ENCODE measurements around the gene ZNF587.
"Not testable (repeated sequence)": the region's sequence is repeated elsewhere in the genome, so short reads cannot be mapped to it uniquely, and the experiment has no call there.

Gene ZNF587

GRCh38 chr19:57849666-57850473, at the start of gene ZNF587:
TSS of gene ZNF587 (plus strand) at chr19:57849859. CDS start at chr19:57850039, 180 bp downstream.
- DNase-seq = peak; percentile 92

DNA sequence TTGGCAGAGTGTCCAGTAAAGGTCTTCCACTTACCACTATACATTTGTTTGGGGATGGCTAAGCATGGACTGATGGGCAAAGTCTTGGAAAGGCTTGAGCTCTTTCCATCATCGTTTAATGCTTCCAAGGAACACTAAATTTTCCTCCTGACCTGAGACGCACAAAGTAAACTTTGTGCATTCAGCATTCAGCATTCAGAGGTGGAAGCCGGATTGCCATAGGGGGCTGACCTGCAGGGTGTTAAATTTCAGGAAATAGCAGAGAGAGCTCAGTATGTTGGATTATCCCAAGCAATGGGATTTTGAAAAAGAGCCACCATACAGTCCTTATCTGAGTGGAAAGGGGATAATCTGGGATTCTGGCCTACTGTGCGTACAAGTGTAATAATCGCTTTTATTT, 49.0 kb upstream of the ZNF587 start:
- no peak for DNase-seq

DNA sequence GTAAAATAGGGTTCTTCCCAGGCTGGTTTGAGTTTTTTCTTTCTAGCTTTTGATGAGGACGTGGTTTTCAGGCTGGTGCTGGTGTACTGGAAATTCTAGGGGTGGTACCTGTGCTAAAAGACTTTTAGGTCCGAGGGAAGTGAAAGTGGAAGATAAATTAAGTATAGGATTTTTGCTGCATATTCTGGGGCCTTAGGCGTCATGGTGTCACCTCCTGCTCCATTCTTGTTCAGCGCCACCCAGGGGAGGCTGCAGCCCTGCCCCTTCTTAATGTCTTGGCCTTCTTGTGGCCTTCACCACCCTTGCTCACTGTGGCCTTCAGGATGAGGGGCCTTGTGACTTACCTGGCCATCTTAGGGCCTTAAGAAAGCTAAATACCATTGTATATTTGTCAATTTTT, 47.4 kb upstream of the ZNF587 start:
- DNase-seq = peak; percentile 40

GRCh38 chr19:57803265-57803593, 46.4 kb upstream of the ZNF587 start:
- DNase-seq = peak; percentile 19

GRCh38 chr19:57803594-57804325, 45.9 kb upstream of the ZNF587 start:
- DNase-seq = peak; percentile 59

DNA sequence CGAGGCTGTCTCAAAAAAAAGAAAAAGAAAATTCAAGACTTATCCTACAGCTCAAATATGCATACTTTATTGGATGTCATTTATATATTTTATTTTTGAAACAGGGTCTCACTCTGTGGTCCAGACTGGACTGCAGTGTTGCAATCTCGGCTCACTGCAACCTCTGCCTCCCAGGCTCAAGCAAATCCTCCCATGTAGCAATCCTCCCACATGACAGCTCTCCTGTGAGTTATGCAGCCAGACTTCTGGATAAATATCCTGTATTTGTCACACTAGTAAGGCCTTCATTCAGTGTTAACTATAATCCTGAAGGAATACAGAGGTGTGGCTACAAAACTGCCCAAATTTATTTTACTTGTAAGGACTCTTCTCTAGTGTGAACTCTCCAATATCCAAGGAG, 42.1 kb upstream of the ZNF587 start:
- DNase-seq = no peak

GRCh38 chr19:57810410-57811295, 39.0 kb upstream of the ZNF587 start:
- not testable (repeated sequence) for DNase-seq

DNA sequence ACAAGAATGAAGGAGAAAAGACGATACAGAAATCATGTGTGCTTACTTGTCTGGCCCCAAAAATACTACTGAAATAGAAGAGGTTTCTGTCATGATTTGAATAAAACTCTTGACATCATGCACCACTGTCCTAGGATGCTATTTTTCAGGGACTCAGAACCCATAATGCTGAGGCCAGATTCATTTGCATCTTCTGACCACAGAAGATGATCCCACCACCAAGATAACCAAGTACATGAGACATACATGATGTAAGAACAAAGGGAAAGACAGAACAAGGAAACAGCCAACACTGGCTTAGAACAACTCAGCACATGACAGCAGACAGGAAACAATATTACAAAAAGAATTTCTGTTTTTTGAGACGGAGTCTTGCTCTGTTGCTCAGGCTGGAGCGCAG, 37.4 kb upstream of the ZNF587 start:
- peak; percentile 15 for DNase-seq

GRCh38 chr19:57812975-57813820, 36.5 kb upstream of the ZNF587 start:
- not testable (repeated sequence) for DNase-seq

DNA sequence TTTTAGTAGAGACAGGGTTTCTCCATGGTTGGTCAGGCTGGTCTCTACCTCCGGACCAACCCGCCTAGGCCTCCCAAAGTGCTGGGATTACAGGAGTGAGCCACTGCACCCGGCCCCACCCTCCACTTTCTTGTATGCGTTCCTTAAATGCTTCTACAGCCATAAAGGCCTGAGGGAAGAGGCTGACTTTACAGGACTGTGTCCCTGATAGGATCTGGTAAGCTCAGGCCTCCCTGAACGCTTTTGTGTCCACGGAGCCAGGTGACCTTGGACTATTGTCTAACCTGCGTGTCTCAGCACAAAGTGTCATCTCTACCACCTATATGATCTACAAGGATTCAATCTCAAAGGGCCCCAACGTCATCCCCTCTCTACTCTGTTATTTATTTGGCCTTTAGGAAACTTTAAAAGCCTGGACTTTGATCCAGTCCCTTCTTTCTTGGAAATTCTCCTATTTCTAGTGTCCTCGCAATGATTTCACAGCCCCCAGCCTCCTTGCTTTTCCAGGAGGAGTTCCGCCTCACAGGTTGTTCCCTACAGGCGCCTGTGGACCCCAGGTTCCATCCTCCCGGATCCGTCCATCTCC, 35.6 kb upstream of the ZNF587 start:
- no peak for DNase-seq

DNA sequence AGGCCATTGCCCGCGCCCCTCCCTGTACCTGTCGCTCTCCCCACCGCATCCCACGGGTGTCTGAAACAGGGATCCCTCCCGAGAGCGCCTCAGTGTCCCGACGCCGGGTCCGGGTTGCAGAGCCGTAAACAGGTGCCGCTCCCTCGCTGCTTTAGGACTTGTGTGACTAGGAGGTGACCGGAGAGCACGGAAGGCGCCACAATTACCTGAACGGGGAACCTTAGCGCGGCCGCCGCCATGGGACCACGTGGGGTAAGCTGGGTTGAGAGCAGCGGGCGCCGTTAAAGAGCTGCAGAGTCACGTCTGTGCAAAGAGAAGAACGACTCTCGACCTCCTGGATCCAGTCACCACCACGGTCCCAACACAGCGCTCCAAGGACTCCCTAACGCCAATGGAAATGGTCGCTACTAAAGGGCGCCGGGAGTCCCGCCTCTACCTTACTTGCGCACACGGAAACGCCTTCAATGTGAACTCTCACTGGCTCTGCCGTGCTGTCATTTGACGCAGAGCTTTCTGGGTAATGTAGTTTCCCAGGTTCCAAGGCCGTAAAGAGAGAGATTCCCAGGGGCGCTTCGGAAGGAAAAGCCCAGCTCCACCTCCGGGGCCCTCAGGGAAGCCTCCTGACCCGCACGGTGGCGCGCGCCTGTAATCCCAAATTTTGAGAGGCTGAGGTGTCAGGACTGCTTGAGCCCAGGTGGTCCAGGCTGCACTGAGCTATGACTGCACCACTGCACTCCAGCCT, 35.0 kb upstream of the ZNF587 start, which contains the start of gene ZNF552:
Gene ZNF552 (minus strand): TSS at position 409 of the 742 bp plus-strand sequence. CDS start 170 bp downstream, at position 239.
- DNase-seq = peak; percentile 94

DNA sequence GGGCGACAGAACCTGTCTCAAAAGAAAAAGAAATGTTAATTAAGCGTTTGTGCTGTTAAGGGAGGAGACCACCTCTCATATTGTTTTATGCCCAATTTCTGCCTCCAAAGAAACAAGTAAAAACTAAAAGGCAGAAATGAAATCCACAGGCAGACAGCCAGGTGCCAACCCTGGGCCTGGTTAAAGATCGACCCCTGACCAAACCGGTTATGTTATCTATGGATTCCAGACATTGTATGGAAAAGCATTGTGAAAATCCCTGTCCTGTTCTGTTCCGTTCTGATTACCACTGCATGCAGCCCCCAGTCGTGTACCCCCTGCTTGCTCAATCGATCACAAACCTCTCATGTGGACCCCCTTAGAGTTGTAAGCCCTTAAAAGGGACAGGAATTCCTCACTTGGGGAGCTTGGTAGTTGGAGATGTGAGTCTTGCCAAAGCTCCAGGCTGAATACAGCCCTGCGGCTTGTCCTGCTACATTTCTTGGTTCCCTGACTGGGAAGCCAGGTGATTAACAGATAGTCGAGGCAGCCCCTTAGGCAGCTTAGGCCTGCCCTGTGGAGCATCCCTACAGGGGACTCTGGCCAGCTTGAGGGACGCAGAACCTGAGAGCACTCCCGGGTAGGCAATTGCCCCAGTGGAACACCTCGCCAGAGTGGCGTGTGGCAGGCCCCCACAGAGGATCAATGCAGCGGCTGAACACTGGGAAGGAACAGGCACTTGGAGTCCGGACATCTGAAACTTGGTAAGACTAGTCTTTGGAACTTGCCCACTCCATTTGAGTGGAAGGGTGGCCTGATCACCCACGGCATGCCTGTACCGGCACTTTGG, 34.2 kb upstream of the ZNF587 start:
- DNase-seq = no peak

DNA sequence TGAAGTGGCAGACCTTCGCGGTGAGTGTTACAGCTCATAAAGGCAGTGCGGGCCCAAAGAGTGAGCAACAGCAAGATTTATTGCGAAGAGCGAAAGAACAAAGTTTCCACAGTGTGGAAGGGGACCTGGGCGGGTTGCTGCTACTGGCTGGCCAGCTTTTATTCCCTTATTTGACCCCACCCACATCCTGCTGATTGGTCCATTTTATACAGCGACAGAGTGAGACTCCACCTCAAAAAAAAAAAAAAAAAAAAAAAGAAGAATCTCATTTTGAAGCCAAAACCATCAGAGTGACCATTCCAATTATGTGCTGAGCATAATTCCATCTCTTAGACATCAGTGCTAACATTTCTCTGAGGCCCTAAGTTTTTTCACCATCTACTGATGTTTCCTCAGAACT, 33.0 kb upstream of the ZNF587 start:
- peak; percentile 36 for DNase-seq

DNA sequence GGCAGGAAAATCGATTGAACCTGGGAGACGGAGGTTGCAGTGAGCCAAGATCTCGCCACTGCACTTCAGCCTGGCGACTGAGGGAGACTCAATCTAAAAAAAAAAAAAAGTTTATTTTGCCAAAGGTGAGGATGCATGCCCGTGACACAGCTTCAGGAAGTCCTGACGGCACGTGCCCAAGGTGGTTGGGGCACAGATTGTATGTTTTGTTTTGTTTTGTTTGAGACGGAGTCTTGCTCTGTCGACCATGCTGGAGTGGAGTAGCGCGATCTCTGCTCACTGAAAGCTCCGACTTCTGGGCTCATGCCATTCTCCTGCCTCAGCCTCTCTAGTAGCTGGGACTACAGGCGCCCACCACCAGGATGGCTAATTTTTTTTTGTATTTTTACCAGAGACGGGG, 31.7 kb upstream of the ZNF587 start:
- no peak for DNase-seq

DNA sequence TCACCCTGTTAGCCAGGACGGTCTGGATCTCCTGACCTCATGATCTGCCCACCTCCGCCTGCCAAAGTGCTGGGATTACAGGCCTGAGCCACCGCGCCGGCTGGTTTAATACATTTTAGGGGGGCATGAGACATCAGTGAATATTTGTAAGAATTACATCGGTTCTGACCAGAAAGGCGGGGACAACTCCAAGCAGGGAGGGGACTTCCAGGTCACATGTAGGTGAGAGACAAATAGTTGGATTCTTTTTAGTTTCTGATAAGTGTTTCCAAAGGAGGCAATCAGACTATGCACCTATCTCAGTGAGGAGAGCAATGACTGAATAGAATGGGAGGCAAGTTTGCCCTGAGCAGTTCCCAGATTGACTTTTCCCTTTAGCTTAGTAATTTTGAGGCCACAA, 31.3 kb upstream of the ZNF587 start:
- DNase-seq = peak; percentile 17

- peak; percentile 95 for DNase-seq
Observed at GRCh38 chr19:57819475-57820148, 30.0 kb upstream of the ZNF587 start.

- DNase-seq = no peak
Observed at GRCh38 chr19:57820599-57820998, 29.1 kb upstream of the ZNF587 start.

DNA sequence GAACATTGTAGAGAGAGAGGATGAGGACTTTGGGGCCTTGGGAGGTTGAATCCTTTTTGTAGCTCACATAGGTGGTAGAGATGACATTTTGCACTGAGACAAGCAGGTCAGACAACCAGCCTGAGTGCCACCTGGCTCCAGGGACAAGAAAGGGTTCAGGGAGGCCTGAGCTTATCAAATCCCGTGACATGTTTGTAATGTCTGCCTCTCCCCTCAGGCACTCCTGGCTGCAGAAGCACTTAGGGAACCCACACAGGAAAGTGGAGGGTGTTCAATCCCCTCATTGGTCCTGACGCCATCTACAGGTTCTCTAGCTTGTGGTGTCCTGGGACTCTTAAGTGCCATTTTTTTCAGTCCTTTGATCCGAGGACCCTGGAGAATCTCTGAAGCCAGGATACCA, 28.6 kb upstream of the ZNF587 start:
- peak; percentile 16 for DNase-seq

DNA sequence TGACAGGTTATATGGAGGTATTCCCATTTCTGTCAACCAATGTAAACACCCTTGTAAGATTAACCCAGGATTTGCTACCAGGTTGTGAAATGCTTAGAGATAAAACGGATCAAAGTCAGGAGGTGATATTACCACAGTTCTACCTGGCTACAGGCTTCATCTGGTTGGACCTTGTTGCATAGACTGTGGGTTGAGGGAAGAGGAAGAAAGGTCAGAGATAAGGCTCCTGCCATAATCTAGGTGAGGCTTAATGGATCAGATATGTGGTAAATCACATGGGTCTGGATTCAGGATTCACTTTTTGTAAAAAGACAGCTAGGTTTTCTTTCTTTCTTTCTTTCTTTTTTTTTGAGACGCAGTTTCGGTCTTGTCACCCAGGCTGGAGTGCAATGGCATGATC, 28.2 kb upstream of the ZNF587 start:
- DNase-seq = not testable (repeated sequence)

GRCh38 chr19:57823155-57823554, 26.5 kb upstream of the ZNF587 start:
- not testable (repeated sequence) for DNase-seq
